Muscle of back (tissue), 11 donors: ENCODE data around the gene FBXL14. TPM values are rescaled to one million over a fixed set of nuclear protein-coding genes. Genes with fewer than 3 reads are reported as not detected.

Experiments
- DNase-seq, 3 donors: peaks; one replicate each; pipeline versions ENCODE4 v3.0.0 to v3.0.0-alpha.2; 2013
- polyA plus RNA-seq, 10 donors: library from polyadenylated mRNA; unstranded; fragments of 120-200 nt; gene quantifications; one replicate each; pipeline ENCODE4 v1.2.1, GENCODE V29; 2013; ENCODE audit not compliant: insufficient read length in 10 of 10

FBXL14 gene
- polyA plus RNA-seq, 10 donors = 3.3 to 6.4 (median 4.8) TPM

GRCh38 chr12:1594006-1594260, 448 bp downstream of the FBXL14 start:
- DNase-seq = no peak

DNA sequence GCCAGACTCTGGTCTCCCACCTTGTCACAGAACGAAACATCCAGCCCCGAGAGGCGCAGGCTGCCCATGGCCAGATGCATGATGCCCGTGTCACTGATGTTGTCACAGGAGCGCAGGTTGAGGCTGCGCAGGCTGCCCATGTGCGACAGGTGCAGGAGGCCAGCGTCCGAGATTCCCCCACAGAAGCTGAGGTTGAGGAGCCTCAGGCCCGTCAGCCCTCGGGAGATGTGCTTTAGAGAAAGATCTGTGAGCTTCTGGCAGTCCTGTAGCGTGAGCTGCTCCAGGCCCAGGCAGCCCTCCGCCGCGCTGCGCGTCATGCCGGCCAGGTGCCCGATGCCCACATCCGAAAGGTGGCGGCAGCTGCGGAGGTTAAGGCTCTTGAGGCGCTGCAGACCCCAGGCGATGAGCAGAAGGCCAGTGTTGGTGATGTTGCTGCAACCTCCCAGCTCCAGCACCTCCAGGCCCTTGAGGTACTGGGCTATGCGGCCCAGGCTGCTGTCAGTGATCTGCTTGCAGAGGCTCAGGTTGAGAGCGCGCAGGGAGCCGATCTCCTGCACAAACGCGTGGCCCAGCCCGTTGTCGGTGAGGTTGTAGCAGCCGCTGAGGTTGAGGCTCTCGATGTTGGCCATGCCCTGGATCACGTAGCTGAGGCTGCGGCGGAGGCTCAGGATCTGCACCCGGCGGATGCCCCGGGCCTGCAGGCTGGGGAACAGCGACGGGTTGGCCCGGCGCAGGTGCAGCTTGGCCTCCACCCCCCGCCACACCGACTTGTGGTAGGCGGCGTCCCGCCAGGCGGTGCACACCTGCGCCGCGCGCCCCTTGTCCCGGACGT, 991 bp downstream of the FBXL14 start:
- peak in 1 of 3 donors; percentile 69 for DNase-seq

DNA sequence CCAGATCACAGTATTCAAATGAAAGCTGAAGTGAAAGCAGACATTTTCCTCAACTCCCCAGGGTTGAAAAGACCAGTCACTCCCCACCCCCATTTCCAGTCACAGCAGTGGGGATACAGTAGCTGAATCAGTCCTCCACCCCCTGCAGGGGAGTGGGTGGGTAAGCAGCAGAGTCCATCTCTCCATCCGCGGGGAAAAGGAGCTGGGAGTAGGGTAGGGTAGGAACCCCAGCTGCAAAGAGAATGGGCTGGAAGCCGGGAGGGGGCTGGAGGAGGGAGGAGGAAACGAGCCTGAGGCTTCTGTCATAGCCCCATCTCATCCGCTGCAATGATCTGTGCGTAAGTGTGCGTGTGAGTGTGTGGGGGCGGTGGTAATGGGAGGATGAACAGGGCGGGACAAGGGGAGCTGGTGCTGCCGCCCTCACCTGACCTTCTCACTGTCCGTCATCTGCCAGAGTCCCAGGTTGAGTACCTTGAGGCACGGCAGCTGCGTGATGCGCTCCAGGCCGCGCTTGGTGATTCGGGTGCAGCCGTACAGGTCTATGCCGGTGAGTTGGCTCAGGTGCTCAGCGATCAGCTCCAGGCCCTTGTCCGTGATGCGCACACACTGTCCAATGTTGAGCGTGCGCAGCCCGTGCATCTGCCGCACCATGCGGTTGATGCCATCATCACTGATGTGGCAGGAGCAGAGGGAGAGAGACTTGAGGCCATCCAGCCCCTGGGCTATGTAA, 1.8 kb downstream of the FBXL14 start:
- peak in 1 of 3 donors; percentile 79 for DNase-seq

DNA sequence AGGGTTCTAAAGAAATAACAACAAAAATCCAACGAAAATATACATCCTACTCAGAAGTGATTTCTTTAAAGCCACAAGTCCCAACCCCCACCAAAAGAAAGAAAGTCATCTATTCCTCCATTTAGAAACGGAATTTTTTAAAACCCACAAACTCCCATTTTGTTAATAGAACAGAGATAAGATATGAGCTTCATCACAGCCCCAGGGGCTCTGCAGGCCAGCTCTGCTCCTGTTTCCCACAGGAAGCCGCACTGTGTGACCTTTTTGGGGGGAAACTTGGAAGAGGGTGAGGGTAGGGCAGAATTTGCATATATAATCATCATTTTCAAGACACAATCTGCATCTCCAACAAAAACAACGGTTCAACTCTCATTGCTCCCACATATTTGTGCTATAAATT, 2.8 kb downstream of the FBXL14 start:
- no peak for DNase-seq

DNA sequence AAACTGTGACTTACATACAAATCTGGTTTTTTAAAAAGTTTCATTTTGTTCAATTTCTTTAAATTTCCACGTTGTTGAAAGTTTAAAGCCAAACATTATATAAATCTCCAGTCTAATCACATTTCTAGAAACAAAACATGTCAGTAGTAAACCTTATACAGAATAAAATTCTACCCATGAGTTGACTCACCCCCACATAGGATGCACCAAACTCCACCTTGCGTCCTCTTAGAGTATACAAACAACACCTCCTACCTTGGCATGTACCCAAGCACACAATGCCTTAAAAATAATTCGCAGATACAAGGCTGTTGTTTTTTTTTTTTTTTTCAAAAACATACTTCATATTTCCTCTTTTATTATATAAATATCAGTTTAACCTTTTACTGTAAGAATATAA, 3.3 kb downstream of the FBXL14 start:
- DNase-seq = peak in 1 of 3 donors; percentile 48

DNA sequence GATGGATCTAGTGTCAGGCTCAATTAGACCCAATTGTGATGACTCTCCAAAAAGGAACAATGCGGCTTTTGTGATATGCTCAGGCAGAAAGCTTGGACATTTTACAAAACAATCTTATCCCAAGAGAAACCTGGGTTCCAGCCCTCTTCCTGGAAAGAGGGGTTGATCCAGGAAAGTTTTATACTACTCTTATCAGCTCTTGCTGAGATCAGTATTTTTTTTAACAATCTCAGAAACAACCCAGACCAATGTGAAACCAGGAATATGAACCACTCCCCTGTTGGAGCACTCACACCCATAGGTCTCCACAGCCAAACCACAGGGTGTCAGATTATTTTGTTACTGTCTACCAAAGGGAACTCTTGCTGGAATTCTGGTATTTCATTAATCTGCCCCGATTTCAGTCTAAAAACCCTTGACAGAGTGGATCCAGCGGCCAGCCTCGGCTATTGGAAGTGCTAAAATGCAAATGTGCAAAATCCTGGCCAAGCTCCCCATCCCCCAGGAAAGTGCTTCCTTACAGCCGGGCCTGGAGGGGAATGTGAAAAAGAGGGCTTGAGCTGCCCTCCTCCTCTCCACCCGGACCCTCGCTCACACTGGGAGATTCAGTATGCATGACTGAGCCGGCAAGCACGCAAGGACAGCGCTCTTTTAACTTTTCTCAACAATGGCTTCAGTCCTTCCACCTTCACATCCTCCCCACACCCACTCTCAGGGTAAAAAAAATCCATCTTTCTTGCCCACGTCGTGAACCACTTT, 4.0 kb downstream of the FBXL14 start:
- DNase-seq = peak in 1 of 3 donors; percentile 78

GRCh38 chr12:1588575-1588947, 5.8 kb downstream of the FBXL14 start:
- DNase-seq = no peak

- DNase-seq = no peak
Measured at GRCh38 chr12:1587927-1588574, 6.3 kb downstream of the FBXL14 start.

- DNase-seq = no peak
Measured at GRCh38 chr12:1584326-1584725, 10.1 kb downstream of the FBXL14 start.

DNA sequence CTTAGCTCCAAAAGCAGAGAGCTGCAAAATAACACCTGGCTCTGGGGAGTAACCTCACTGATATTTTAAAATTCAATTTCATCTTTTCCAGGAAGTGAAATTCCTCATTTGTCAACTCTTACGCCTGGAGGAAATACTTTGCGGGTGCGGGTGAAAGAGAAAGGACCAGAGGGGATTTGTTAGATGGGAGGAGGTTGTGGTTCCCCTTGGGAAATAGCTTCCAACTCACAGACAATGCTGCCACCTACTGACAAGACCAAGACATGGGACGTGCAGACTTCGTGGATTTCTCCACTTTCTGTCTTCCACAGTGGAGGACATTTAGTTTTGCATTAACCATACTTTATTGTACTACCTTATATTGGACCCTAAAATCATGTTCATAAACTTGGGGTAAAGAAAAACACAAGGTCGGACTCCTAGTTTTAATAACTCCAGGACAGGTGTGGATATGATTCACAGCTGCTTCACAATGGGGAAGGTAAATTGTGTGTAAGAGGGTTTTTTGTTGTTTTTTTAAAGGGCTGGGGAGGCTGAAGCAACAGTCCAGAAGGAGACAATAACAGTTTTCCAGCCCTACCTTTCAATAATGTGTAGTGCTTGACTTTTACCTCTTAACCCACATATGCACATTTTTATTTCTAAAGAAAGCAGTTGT, 10.8 kb downstream of the FBXL14 start:
- peak; percentile 84 to 90 (median 86) for DNase-seq

- no peak for DNase-seq
Measured at GRCh38 chr12:1582709-1583050, 11.7 kb downstream of the FBXL14 start.

DNA sequence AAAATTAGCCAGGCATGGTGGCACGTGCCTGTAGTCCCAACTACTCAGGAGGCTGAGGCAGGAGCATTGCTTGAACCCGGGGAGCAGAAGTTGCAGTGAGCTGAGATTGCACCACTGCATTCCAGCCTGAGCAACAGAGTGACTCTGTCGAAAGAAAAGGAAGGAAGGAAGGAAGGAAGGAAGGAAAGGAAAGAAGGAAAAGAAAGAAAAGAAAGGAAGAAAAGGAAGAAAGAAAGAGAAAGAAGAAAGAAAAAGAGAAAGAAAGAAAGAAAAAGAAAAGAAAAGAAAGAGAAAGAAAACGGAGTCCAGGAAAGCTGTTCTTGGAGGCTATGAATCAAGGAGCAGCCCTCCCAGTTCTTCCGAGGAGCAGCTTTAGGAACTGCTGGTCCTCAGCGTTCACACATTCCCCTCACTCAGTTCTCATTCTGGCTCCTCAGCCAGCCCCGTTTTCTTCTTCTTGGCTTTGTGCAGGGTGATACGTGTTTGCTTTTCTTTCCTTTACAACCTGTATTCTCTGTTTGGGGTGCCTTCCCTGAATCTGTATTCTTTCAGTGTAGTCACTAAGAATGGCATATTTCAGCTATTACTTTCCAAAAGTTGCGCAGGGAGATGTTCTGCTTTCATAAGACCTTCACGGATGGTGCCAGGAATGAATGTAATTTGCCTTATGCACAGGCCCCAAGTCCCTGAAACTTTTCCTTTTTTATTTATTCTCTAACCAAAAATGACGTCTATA, 12.2 kb downstream of the FBXL14 start:
- DNase-seq = peak in 1 of 3 donors; percentile 52

GRCh38 chr12:1580526-1580925, 13.9 kb downstream of the FBXL14 start:
- no peak for DNase-seq

DNA sequence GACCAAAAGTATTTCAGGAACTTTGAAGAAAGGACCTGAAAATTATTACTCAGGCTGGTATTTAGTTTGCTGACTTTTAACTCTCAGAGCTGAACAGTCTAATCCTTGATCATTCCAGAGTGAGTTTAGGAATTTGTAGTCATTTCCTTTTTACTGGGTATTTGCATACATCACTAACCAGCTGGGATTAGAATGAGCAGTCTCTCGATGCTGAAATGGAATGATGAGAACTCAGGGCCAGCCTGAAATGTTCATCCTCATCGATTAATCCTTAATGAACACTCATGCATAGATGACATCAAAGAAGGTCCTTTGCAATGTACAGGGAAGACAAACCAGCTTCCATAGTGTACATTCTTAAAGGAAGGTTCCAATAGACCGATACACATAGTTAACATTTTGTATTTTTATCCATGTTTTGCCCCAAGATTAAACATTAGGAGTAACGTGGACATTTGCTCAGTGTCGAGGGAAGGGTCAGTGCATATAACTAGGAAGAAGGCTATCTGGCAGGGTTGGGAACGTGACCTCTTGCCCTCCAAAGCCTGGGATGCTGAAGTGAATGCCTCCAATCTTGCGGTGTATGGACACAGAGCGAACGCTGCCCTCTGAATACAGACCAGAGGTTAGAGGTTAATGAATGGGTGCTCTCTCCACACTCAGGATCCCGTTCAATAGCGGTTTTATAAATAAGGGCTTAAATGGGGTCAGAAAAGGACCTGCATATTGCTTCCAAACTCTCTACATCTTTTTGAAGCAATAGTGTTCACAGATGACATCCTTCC, 14.5 kb downstream of the FBXL14 start:
- DNase-seq = no peak

GRCh38 chr12:1576410-1577241, 17.8 kb downstream of the FBXL14 start:
- peak; percentile 55 to 81 (median 69) for DNase-seq

DNA sequence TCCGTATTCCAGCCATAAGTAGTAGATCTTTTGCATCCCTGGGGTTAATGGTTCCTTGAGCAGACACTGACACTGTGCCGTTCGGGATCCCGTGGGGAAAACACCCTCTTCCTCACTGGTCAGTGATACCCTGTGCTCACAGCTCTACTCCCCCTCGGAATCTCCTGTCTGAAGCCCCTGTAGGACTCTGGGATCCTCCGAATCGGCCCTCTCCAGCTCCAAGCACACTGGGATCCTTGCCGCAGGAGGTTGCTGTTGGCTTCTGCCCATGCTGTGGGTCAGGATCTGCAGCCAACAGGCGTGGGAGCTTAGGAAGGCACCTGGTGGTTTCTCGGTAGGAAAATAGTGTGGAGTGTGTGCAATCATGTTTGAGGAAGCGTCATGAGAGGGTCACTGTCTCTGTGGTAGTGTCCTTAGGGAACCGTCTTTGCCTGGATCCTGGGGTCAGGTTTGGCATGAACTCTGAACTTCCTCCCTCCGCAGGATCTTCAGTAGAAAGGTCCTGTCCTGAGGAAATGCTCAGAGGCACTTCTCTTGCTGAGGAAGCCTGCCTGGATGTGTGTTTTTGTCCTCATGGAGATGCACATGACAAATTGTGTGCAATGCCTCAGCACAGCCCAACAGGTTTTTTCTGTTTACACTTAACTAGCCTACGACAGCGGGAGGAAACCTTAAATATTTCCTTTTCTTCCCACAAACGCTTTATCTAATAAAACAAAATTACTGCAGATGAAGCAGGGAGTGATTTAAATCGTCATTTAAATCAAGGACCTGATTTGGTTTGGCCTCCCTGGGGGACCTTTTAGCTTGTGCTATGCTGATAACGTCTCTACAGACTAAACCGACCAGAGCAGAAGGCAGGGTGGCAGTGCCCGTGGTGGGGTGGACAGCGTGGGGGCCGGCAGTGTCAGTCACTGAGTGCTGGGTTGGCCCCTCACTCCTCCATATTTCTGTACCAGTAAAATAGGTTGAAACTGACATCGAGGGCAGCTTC, 18.7 kb downstream of the FBXL14 start:
- peak in 1 of 3 donors; percentile 68 for DNase-seq

- DNase-seq = no peak
Measured at GRCh38 chr12:1574865-1575259, 19.5 kb downstream of the FBXL14 start.
